WERI-Rb-1 (cell line): ENCODE results near the gene STRA8.

Source experiments
- DNase-seq: peaks from one replicate; pipeline ENCODE4 v3.0.0-alpha.2; 2020
- H3K27ac ChIP-seq: fragments of 250-450 bp; sonication (Bioruptor Pico); 2 replicates; pipeline ENCODE4 v1.5.1; 2020; ENCODE audit warnings: mild to moderate bottlenecking, moderate library complexity
- H3K27me3 ChIP-seq: fragments of 250-450 bp; sonication (Bioruptor Pico); 2 replicates; pipeline ENCODE4 v1.5.1; 2021; ENCODE audit warnings: mild to moderate bottlenecking, low read depth, moderate library complexity; ENCODE audit not compliant: insufficient read depth, severe bottlenecking
- H3K36me3 ChIP-seq: fragments of 250-450 bp; sonication (Bioruptor Pico); 2 replicates; pipeline ENCODE4 v1.5.1; 2020; ENCODE audit warnings: mild to moderate bottlenecking, moderate library complexity
- H3K4me3 ChIP-seq: 2 replicates; pipeline ENCODE4 v1.5.1; 2011; ENCODE audit warnings: low read depth, mild to moderate bottlenecking, control low read depth, low read length
- H3K9me3 ChIP-seq: fragments of 250-450 bp; sonication (Bioruptor Pico); 2 replicates; pipeline ENCODE4 v1.5.1; 2021; ENCODE audit warnings: mild to moderate bottlenecking, moderate library complexity; ENCODE audit not compliant: severe bottlenecking
- TF ChIP-seq, protein P1 (sequence below): IDR thresholded peaks from 2 replicates; pipeline ENCODE4 v1.5.1; 2011; ENCODE audit warnings: low read depth, mild to moderate bottlenecking, control low read depth, inconsistent platforms, low read length

STRA8 gene

DNA sequence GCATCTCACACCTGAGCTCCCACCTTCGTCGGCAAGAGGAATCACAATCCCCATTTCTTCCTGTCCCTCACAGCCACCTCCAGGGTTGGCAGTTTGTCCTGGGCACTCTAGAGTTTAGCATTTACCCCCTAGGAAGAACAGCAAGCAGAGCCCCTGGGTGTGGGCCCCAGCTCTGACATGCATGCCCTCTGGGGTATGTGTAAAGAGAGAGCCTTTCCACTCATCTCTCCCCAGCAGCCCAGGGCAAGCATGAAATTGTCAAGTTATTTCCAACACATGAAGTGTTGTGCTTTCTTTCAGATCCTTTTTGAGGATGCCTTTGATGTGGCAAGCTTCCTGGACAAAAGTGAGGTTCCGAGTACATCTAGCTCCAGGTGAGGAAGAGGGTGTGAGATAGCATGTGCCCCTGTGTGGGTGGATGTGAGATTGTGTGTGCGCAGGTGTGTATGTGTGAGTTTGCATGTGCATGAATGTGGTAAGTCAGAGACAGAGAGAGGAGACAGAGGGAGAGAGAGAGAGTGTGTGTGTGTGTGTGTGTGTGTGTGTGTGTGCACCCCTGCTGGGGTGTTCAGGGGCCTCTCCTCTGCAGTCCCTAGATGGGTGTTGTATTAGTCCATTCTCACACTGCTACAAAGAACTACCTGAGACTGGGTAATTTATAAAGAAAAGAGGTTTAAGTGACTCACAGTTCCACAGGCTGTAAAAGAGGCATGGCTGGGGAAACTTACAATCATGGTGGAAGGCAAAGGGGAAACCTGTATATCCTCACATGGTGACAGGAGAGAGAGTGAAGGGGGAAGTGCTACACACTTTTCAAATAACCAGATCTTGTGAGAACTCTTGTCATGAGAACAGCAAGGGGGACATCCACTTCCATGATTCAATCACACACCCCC lies 18.1 kb downstream of the STRA8 start:
- no peak for DNase-seq
- H3K4me3 ChIP-seq: no peak overlapping the region
- no peak overlapping the region for H3K27ac ChIP-seq
- H3K27me3 ChIP-seq: no peaks in the 10 kb centered on the region
- H3K9me3 ChIP-seq: no peaks in the 10 kb centered on the region
- no peaks in the 10 kb centered on the region for H3K36me3 ChIP-seq
- TF ChIP-seq, protein P1, sequence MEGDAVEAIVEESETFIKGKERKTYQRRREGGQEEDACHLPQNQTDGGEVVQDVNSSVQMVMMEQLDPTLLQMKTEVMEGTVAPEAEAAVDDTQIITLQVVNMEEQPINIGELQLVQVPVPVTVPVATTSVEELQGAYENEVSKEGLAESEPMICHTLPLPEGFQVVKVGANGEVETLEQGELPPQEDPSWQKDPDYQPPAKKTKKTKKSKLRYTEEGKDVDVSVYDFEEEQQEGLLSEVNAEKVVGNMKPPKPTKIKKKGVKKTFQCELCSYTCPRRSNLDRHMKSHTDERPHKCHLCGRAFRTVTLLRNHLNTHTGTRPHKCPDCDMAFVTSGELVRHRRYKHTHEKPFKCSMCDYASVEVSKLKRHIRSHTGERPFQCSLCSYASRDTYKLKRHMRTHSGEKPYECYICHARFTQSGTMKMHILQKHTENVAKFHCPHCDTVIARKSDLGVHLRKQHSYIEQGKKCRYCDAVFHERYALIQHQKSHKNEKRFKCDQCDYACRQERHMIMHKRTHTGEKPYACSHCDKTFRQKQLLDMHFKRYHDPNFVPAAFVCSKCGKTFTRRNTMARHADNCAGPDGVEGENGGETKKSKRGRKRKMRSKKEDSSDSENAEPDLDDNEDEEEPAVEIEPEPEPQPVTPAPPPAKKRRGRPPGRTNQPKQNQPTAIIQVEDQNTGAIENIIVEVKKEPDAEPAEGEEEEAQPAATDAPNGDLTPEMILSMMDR: no peak

DNA sequence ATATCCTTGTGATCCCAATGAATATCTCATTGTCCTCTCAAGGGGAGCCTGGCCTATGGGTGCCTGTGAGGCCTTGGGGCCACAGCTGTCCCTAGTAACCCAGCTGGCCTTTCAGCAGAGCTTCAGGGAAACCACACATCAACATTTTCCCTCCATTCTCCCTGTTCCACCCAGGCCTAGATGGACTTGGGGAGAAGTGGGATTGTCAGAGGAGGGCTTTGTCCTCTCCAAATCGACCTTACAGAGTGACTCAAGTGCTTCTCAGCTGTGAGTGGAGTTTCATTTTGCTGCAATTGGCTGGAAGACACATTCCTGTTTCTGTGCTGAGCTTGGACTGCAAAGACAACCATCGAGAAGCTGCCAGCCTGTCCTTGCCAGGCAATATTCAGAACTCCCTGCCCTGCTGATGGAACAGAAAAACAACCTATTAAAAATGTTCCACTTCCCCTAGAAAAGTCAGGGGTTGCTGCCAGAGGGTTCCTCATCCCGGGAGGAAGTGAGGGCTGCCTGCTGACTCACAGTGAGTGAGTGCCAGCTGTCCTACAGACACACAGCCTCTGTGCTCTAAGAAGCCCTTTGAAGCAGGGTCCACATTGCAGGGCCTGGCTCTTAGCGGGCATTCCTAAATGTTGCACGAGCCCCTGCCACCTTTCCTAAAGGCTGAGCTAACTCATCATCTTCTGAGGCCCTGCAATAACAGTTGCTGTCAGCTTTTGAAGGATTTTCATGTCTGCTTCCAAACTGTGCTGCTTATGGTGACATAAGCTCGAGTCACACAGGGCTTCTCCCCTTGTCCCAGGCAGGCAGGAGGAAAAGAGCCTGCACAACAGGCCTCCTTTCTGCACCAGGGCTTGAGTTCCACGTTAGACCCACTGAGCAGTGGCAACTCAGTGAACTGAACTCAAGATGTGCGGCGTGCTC lies 20.5 kb downstream of the STRA8 start:
- TF ChIP-seq, protein P1: no peak
- H3K9me3 ChIP-seq: no peaks in the 10 kb centered on the region
- no peak overlapping the region for H3K27ac ChIP-seq
- H3K36me3 ChIP-seq: no peaks in the 10 kb centered on the region
- no peaks in the 10 kb centered on the region for H3K27me3 ChIP-seq
- no peak for DNase-seq
- no peak overlapping the region for H3K4me3 ChIP-seq

DNA sequence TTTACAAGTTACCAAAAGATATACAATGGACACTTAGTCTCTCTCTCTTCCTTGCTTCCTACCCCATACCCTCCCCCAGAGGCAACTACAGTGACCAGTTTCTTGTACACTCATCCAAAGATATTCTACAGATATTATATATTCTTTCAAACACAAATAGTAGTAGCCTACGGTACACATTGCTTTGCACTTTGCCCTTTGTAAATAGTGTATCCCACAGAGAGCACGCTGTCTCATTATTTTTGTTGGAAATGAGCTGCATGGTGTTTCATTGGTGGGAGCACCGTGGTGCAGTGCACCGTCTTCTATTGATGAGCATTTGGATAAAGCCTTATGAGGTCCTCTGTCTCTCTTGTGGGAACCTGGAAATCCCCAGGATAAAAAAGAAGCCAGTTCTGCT lies 24.2 kb downstream of the STRA8 start:
- Histone ChIP-seq H3K9me3 (no peaks in the 10 kb centered on the region), H3K27ac (no peak overlapping the region), H3K36me3 (no peaks in the 10 kb centered on the region), H3K4me3 (no peak overlapping the region), H3K27me3 (no peaks in the 10 kb centered on the region)
- TF ChIP-seq, protein P1: no peak
- no peak for DNase-seq

DNA sequence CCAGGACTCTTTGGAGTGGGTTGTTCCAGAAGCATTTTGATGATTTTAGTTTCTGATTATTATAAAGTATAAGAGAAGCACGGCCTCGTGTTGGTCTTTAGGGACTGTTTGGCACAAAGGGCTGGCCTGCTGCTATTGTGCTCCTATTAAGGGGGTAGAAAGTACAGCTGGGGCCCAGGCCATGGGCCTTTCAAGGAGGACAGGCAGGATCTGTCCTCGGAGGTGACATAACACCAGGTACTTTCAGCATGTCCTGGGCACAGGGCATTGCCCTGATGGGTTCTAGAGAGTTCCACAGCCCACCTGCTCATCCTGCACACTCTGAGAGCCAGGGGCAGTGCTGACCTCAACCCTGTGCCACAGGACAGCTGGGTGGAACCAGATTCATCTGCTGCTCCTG lies 24.9 kb downstream of the STRA8 start:
- DNase-seq: no peak
- peaks cover 1% of the 10 kb centered on the region for H3K9me3 ChIP-seq
- TF ChIP-seq, protein P1: no peak
- no peak overlapping the region for H3K4me3 ChIP-seq
- H3K27me3 ChIP-seq: no peaks in the 10 kb centered on the region
- H3K36me3 ChIP-seq: no peaks in the 10 kb centered on the region
- no peak overlapping the region for H3K27ac ChIP-seq

DNA sequence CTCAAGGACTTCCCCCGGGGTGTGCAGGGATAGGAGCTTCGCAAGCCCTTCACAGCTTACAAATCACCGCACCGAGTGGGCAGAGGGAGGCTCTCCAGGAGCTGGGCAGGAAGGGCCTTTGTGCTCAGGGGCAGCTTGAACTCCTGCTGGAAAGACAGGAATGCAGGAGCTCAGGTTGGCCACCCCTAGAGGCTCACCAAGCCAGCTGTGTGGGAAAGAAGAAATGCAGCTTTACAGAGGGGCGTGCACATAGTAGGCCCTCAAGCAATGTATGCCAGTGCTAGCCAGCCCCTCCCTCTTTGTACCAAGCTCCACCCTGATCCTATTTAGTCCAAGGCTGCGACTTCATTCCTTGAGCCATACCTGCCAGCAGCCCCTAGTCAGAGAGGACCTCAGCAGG lies 26.1 kb downstream of the STRA8 start:
- Histone ChIP-seq H3K27me3 (no peaks in the 10 kb centered on the region), H3K9me3 (peaks cover 4% of the 10 kb centered on the region), H3K4me3 (no peak overlapping the region), H3K36me3 (no peaks in the 10 kb centered on the region), H3K27ac (no peak overlapping the region)
- TF ChIP-seq, protein P1: no peak
- no peak for DNase-seq
